ENCODE results near the gene PDE4D.
A peak's percentile ranks its signal among the peaks of the same experiment; 100 is the strongest.
"Not testable (repeated sequence)": the region's sequence is repeated elsewhere in the genome, so short reads cannot be mapped to it uniquely, and the experiment has no call there.

The PDE4D gene

GRCh38 chr5:59768152-59769040, 125.1 kb downstream of the PDE4D start:
- DNase-seq (ENCODE audit: low read depth in 2 of 2): peak in 1 of 2 donors; percentile 4

DNA sequence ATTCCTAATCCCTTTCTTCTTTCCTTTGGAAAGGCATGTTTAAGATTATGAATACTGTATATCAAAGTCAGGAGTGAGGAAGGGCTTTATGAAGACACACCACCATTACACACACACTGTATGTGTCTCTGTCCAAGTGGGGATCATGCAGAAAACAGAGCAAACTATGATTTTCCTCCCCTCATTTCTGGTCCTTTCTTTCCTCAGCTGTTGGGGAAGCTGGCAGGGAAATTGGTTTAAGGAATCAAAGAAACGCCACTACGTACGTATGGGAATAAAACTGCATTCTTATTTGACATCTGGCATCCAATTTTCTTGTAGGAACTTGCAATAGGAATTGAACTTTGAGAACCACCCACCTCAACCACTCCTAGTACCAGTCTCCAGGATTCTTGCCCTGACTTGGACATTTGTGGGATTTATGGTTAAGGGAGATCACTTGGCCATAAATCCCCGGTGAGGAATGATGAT, 125.8 kb downstream of the PDE4D start:
- no peak for DNase-seq (ENCODE audit: low read depth in 2 of 2)

GRCh38 chr5:59767211-59767605, 126.3 kb downstream of the PDE4D start:
- DNase-seq (ENCODE audit: low read depth in 2 of 2): no peak

DNA sequence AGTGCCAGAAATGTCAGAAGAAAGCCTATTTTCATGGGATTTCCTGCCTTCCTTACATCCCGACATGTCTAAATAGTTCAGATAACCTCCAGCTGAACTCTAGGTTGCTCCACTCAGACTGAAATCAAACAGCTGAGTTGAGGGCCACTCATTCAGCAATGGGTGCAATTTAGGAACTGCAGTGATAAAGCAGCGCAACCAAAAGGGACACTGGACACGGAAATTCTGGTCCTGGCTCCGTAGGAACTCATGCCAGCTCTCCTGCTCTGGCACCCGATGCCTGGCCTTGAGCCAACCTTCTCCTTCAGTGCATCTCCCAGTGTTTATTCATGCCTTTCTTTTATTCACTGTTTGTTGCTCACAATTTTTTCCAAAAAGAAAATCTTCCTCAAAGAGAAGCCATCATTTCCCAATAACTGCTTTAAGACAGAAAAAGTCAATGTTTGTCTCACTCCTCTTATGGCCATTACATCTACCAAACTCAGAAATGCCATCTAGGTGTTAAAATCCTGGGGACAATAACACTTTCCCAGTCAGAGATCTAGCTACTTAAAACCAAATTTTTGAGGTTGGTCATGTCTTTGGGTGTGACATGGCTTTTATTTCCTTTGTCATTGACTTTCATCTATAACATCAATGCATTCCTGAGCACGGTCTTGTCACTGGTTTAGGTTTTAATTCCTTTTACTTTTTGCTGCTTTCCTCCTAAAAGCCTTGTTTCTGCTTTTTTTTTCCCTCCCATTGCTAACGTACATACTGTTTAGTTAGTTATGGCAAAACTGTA, 126.9 kb downstream of the PDE4D start:
- no peak for DNase-seq (ENCODE audit: low read depth in 2 of 2)

- DNase-seq (ENCODE audit: low read depth in 2 of 2): no peak
These were observed 128.1 kb downstream of the PDE4D start for GRCh38 chr5:59765446-59765845.

DNA sequence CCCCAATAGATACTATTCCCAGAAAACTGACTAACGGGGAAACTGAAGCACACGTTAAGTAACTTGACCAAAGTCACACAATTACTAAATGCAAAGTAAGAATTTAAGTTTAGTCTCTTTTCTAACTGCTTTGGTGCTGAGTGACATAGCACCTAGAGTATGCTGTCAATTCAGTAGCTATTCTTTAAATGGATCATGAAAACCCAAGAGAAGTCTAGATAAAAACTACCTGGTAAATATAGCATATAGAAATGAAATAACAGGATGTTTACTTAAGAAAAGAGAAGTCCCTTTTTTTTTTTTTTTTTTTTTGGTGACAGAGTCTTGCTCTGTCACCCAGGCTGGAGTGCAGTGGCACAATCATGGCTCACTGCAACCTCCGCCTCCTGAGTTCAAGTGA, 129.2 kb downstream of the PDE4D start:
- DNase-seq (ENCODE audit: low read depth in 2 of 2): no peak

DNA sequence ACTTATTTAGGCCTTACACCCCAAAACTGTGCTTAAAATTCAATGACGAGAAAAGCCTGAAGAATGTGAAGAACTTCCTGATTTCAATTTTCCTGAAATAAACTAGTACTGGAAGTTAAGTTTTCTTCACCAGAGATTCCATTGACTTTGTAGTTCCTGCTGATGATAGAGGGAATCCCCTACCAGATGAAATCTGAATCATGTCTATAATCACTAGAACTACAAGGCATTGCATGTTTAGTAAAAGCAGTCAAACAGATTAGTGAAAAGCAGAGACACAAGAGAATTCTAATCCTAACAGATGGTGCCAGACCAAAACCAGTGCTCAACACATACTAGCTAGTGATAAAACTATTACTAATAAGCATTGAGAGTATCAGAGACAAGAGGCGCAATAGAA, 130.0 kb downstream of the PDE4D start:
- no peak for DNase-seq (ENCODE audit: low read depth in 2 of 2)

DNA sequence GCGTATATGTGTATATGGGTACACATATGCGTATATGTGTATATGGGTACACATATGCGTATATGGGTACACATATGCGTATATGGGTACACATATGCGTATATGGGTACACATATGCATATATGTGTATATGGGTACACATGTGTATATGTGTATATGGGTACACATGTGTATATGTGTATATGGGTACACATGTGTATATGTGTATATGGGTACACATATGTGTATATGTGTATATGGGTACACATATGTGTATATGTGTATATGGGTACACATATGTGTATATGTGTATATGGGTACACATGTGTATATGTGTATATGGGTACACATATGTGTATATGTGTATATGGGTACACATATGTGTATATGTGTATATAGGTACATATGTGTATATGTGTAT, 131.3 kb downstream of the PDE4D start:
- DNase-seq (ENCODE audit: low read depth in 2 of 2): not testable (repeated sequence)

DNA sequence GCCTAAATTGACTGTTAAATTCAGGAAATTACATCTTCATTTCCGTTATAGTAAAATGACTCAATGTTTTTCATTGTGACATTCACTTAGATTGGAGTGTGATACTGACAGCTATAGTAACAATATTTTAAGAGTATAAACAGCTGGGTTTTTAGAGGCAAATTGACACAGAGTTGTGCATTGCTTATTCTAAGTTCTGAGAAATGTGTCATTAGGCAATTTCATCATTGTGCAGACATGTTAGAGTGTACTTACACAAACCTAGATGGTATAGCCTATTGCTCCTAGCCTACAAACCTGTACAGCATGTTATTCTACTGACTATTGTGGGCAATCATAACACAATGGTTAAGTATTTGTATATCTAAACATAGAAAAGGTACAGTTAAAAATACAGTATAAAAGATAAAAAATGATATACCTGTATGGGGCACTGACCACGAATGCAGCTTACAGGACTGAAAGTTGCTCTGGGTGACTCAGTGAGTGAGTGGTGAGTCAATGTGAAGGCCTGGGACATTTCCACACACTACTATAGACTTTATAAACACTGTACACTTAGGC, 132.7 kb downstream of the PDE4D start:
- DNase-seq (ENCODE audit: low read depth in 2 of 2): peak in 1 of 2 donors; percentile 14

DNA sequence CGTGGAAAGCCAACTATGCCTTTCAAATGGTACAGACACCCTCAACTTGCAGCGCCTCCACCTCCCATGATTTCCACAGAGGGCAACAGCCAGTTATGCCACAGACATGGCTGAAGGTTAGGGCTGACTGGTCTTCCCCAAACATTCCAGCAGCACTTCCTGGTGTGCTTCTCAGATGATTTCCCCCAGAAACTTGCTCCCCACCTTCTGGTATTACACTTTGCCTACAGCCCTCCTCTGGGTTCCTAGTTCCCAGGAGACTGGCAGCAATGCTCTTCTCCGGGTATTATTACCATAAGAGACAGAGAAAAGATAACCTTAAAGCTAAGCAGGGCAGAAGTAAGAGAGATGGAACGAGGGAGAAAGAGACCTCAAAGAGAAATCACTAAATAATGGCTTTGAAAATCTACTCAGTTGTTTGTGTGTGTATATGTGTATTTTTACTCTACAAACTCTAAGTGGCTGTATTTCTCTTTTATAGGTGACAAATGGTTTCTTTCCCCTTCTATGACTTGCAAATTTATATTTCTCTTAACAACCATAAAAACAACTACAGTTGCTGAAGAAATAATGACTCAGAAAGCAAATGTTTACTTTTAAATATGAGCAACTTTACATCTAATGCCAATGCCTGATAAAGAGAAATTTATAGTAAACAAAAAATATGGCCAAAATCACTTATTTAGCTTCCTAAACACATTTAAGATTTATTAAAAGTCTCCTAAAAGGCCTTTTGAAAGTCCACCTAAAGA, 133.8 kb downstream of the PDE4D start:
- no peak for DNase-seq (ENCODE audit: low read depth in 2 of 2)

- DNase-seq (ENCODE audit: low read depth in 2 of 2): no peak
These were observed 135.0 kb downstream of the PDE4D start for GRCh38 chr5:59758566-59758965.

- no peak for DNase-seq (ENCODE audit: low read depth in 2 of 2)
These were observed 136.1 kb downstream of the PDE4D start for GRCh38 chr5:59757442-59757841.

- no peak for DNase-seq (ENCODE audit: low read depth in 2 of 2)
These were observed 137.0 kb downstream of the PDE4D start for GRCh38 chr5:59756373-59757035.

- no peak for DNase-seq (ENCODE audit: low read depth in 2 of 2)
These were observed 138.1 kb downstream of the PDE4D start for GRCh38 chr5:59755476-59755875.

- no peak for DNase-seq (ENCODE audit: low read depth in 2 of 2)
These were observed 139.9 kb downstream of the PDE4D start for GRCh38 chr5:59753599-59753998.

DNA sequence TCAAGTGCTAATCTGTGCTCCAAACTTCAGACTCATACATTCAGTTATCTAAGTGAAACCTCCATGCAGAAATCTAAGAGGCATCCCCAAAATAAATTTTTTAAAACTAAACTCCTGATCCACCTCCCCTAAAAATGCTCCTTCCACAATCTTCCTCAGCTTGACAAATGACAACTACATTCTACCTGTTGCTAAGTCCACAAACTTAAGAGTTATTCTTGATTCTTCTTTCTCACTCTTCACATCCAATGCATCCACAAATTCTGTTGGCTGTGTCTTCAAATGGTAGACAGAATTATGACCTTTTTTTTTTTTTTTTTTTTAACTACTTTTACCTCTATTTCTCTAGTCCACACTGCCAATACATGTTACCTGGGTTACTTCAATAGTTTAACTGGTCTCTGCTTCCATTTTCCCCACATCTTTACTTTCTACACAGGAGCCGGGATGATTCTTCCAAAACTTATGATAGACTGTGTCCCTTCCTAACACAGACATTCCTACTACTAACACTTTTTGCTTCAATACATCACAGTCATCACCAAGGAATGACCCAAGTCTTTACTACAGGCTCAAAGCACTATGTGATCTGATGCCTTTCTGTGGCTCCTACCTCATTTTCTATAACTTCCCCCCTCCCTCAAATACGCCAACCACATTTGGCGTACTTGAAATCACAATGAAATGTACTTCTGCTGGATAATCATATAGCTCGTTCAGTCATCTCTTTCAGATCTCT, 143.6 kb downstream of the PDE4D start:
- DNase-seq (ENCODE audit: low read depth in 2 of 2): no peak

DNA sequence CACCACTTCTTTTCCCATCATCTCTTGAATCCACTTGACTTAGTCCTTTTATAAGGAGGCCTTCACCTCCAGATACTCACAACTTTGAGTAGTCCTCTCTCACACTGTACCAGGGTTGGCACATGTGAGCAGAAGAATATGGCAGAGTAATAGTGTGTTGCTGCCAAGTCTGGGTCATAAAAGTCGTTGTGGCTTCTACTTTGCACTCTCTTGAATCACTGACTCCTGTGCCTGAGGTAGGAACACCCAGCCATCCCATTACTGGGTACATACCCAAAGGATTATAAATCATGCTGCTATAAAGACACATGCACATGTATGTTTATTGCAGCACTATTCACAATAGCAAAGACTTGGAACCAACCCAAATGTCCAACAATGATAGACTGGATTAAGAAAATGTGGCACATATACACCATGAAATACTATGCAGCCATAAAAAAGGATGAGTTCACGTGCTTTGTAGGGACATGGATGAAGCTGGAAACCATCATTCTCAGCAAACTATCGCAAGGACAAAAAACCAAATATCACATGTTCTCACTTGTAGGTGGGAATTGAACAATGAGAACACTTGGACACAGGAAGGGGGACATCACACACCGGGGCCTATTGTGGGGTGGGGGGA, 145.4 kb downstream of the PDE4D start:
- not testable (repeated sequence) for DNase-seq (ENCODE audit: low read depth in 2 of 2)

DNA sequence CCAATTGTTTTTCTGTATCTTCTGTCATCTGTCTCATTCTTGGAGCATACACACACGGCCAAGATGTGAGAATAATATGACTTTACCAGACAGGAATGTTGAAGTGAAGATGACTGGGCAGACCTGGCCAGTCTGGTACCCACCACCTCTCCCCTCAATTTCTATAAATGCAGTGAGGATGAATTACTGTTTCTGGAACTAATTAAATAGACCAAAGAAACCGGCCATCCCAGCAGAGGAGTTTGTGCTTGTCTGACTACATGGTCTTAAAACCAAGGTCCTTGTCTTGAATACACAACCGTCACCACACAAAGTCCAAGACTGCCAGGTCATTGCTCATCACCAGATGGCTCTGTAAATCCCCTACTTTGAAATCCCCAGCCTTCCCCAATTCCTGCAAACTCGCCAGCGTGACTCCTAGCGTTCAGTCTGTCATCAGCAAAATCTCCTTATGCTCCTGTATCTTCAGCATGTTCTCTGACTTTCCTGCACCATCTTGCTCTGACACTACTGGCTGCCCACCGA, 147.2 kb downstream of the PDE4D start:
- DNase-seq (ENCODE audit: low read depth in 2 of 2): no peak

GRCh38 chr5:59745415-59745863, 148.1 kb downstream of the PDE4D start:
- no peak for DNase-seq (ENCODE audit: low read depth in 2 of 2)

DNA sequence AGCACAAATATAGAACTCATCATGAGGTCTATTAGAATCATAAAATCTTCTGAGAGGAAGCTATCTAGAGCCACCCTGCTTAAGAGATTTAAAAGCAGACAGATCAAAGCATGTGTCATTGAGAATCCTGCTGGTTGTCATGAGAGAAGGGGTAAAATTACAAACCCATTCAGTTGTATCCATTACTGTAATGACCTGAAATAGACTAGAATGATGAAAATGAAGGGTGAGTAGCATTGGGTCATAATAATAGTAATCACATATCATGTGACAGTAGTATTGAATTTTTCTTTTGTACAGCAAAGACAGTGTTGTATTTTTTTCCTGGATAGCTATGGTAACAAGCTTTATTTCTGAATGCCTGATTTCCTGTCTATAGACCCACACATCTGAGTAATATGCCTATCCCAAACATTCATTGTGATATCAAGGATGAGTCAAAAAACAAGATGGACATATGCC, 149.0 kb downstream of the PDE4D start:
- no peak for DNase-seq (ENCODE audit: low read depth in 2 of 2)
